Stimulated activated CD4-positive, alpha-beta T cell treated with anti-CD3 and anti-CD28 coated beads, Interleukin-12 subunit alpha, Interleukin-12 subunit beta, amount 100 ng/mL, for 48 hours (primary cell): ENCODE measurements around the gene TGM1.
"Not testable (repeated sequence)": the region's sequence is repeated elsewhere in the genome, so short reads cannot be mapped to it uniquely, and the experiment has no call there.

Experiments used
- DNase-seq, 3 donors: peaks; one replicate each; pipeline ENCODE4 v3.0.0-alpha.2; 2020; ENCODE audit warnings: low read depth in 2 of 3, low spot score in 1 of 3

Gene TGM1

GRCh38 chr14:24234095-24235005 lies 28.6 kb downstream of the TGM1 start:
- no peak for DNase-seq

- no peak for DNase-seq
These were observed 29.5 kb downstream of the TGM1 start for GRCh38 chr14:24233538-24233866.

- no peak for DNase-seq
These were observed 30.1 kb downstream of the TGM1 start, which contains the start of gene GMPR2 for GRCh38 chr14:24232645-24233537. GMPR2 (plus strand) TSS chr14:24232929; CDS start chr14:24233254, 325 bp downstream.

- peak; percentile 86 to 90 (median 90) for DNase-seq
These were observed 30.8 kb downstream of the TGM1 start, which contains the start of gene NEDD8 for GRCh38 chr14:24232121-24232644. NEDD8 (minus strand) TSS chr14:24232367; CDS start chr14:24232267, 100 bp downstream.

GRCh38 chr14:24231263-24232120 lies 31.5 kb downstream of the TGM1 start:
- DNase-seq: no peak

GRCh38 chr14:24228902-24229301 lies 34.1 kb downstream of the TGM1 start:
- no peak for DNase-seq

GRCh38 chr14:24226473-24226872 lies 36.5 kb downstream of the TGM1 start:
- DNase-seq: no peak

- no peak for DNase-seq
These were observed 38.3 kb downstream of the TGM1 start for GRCh38 chr14:24224618-24225071.

- DNase-seq: not testable (repeated sequence)
These were observed 40.0 kb downstream of the TGM1 start for GRCh38 chr14:24222987-24223386.

GRCh38 chr14:24219521-24219920 lies 43.5 kb downstream of the TGM1 start:
- DNase-seq: no peak

GRCh38 chr14:24219080-24219479 lies 43.9 kb downstream of the TGM1 start:
- no peak for DNase-seq

GRCh38 chr14:24216876-24217275 lies 46.1 kb downstream of the TGM1 start:
- not testable (repeated sequence) for DNase-seq

- no peak for DNase-seq
These were observed 46.7 kb downstream of the TGM1 start for GRCh38 chr14:24216345-24216699.

GRCh38 chr14:24215495-24216344 lies 47.3 kb downstream of the TGM1 start, which contains the start of gene MDP1:
MDP1 (minus strand) TSS chr14:24216066; CDS start chr14:24215955, 111 bp downstream.
- DNase-seq: peak; percentile 74 to 77 (median 76)

- DNase-seq: no peak
These were observed 48.9 kb downstream of the TGM1 start for GRCh38 chr14:24213866-24214662.

GRCh38 chr14:24212924-24213865 lies 49.8 kb downstream of the TGM1 start, which contains the start of gene CHMP4A:
CHMP4A (minus strand) TSS chr14:24213488; CDS start chr14:24213439, 49 bp downstream.
- peak; percentile 94 to 97 (median 97) for DNase-seq

- DNase-seq: no peak
These were observed 51.7 kb downstream of the TGM1 start for GRCh38 chr14:24211311-24211710.
